CD4-positive, alpha-beta memory T cell (primary cell): ENCODE data around the gene FBXO44. TPM values are rescaled to one million over a fixed set of nuclear protein-coding genes. Genes with fewer than 3 reads are reported as not detected.
A peak's percentile ranks its signal among the peaks of the same experiment; 100 is the strongest.

Experiments
- CTCF ChIA-PET: fragments of 350-600 bp; sonication (Branson Sonifier 250); formaldehyde crosslinking; loops from one replicate; lab custom pipeline; 2021; ENCODE audit warnings: inconsistent platforms; ENCODE audit not compliant: partially characterized antibody; lab: Charles Lee
- POLR2A ChIA-PET: fragments of 350-600 bp; sonication (Branson Sonifier 250); formaldehyde crosslinking; loops from one replicate; lab custom pipeline; 2021; ENCODE audit not compliant: partially characterized antibody; lab: Charles Lee
- DNase-seq, 5 donors: peaks; one replicate each; pipeline versions ENCODE4 v3.0.0 to v3.0.0-alpha.2; 2020 to 2022; ENCODE audit warnings: mixed read lengths in 1 of 5
- H3K27ac ChIP-seq: one replicate; pipeline ENCODE4 v1.7.0; 2013; ENCODE audit warnings: low read depth, low read length
- H3K27me3 ChIP-seq: 2 replicates; pipeline ENCODE4 v1.7.0; 2013; ENCODE audit warnings: mild to moderate bottlenecking, low read length, moderate library complexity; ENCODE audit not compliant: insufficient read depth
- H3K36me3 ChIP-seq: 2 replicates; pipeline ENCODE4 v1.7.0; 2013; ENCODE audit warnings: mild to moderate bottlenecking, low read length, moderate library complexity; ENCODE audit not compliant: insufficient read depth
- H3K4me1 ChIP-seq: 2 replicates; pipeline ENCODE4 v1.7.0; 2013; ENCODE audit warnings: mild to moderate bottlenecking, low read length, moderate library complexity; ENCODE audit not compliant: insufficient read depth
- H3K4me3 ChIP-seq, 2 donors: one replicate each; pipeline ENCODE4 v1.7.0; 2013; ENCODE audit warnings: low read length in 2 of 2, mild to moderate bottlenecking in 1 of 2
- H3K9me3 ChIP-seq, 2 donors: one replicate each; pipeline ENCODE4 v1.7.0; 2013; ENCODE audit warnings: low read length in 2 of 2, control low read depth in 1 of 2; ENCODE audit not compliant: control insufficient read depth in 1 of 2
- H3K27ac Mint-ChIP-seq, 7 donors: one replicate each; pipeline ENCODE4 v1.8.0; 2020 to 2021; ENCODE audit warnings: mixed read lengths in 7 of 7, mild to moderate bottlenecking in 6 of 7, inconsistent platforms in 3 of 7, moderate library complexity in 3 of 7
- H3K27me3 Mint-ChIP-seq, 2 donors: one replicate each; pipeline ENCODE4 v1.8.0; 2020 to 2021; ENCODE audit warnings: mixed read lengths in 2 of 2
- H3K36me3 Mint-ChIP-seq, 2 donors: one replicate each; pipeline ENCODE4 v1.8.0; 2020 to 2021; ENCODE audit warnings: mixed read lengths in 2 of 2, inconsistent platforms in 1 of 2, mild to moderate bottlenecking in 1 of 2
- H3K4me1 Mint-ChIP-seq, 4 donors: one replicate each; pipeline ENCODE4 v1.8.0; 2020 to 2021; ENCODE audit warnings: mixed read lengths in 4 of 4, mild to moderate bottlenecking in 1 of 4
- H3K4me3 Mint-ChIP-seq, 8 donors: one replicate each; pipeline ENCODE4 v1.8.0; 2020 to 2021; ENCODE audit warnings: mixed read lengths in 8 of 8, mild to moderate bottlenecking in 7 of 8, moderate library complexity in 6 of 8, inconsistent platforms in 3 of 8
- H3K9me3 Mint-ChIP-seq, 8 donors: one replicate each; pipeline ENCODE4 v1.8.0; 2020 to 2021; ENCODE audit warnings: mixed read lengths in 8 of 8, mild to moderate bottlenecking in 5 of 8, inconsistent platforms in 3 of 8, moderate library complexity in 1 of 8
- intact Hi-C: fragments of 100-400 bp; cut with micrococcal nuclease; formaldehyde crosslinking; loops from one replicate; pipeline ENCODE4 v1.15.1; 2023
- polyA plus RNA-seq, 2 donors: library from polyadenylated mRNA; unstranded; fragments of 300-500 nt; fragmentation: Illumina TruSeq; gene quantifications; one replicate each; pipeline ENCODE4 v1.2.3, GENCODE V29; 2021
- total RNA-seq, 2 experiments: library from RNA; stranded (reverse); gene quantifications; one replicate each; pipeline ENCODE4 v1.2.3, GENCODE V29; 2021

The FBXO44 gene
- total and polyA plus RNA-seq, 4 experiments from 2014 or later: 10.0 to 56.9 (median 33.8) TPM

GRCh38 chr1:11649237-11649623, 5.4 kb upstream of the FBXO44 start:
- no peaks in the 10 kb centered on the region for H3K36me3 ChIP-seq
- CTCF ChIA-PET: interaction anchor here (0.5 to 13.4 kb wide), 6 partner anchors 16 to 611 kb away, joined by 3 to 165 read pairs (median 10); partner anchors contain the start of gene FBXO6
- intact Hi-C loops: no loop called here
- DNase-seq: no peak
- no peaks in the 10 kb centered on the region for H3K9me3 ChIP-seq
- H3K4me3 ChIP-seq: no peak overlapping the region
- POLR2A ChIA-PET: interaction anchor here (1.0 to 8.1 kb wide), 5 partner anchors 15 to 617 kb away, joined by 3 to 73 read pairs (median 15); partner anchors contain the start of gene FBXO6
- no peaks in the 10 kb centered on the region for H3K27me3 ChIP-seq
- Mint-ChIP-seq H3K36me3 (no peaks in the 10 kb centered on the region), H3K9me3 (peaks cover 0 to 1% (median 0%) of the 10 kb centered on the region in 8 donors), H3K27ac (peak overlapping the region in 3 of 7 donors; percentile 30 to 62 (median 42)), H3K4me3 (peak overlapping the region in 4 of 8 donors; percentile 41 to 72 (median 62)), H3K27me3 (no peaks in the 10 kb centered on the region), H3K4me1 (peaks cover 11 to 43% (median 25%) of the 10 kb centered on the region in 4 donors)
- peaks cover 22% of the 10 kb centered on the region for H3K4me1 ChIP-seq
- H3K27ac ChIP-seq: no peak overlapping the region

- Mint-ChIP-seq H3K27me3 (no peaks in the 10 kb centered on the region), H3K9me3 (peaks cover 0 to 1% (median 0%) of the 10 kb centered on the region in 8 donors), H3K4me1 (peaks cover 11 to 43% (median 25%) of the 10 kb centered on the region in 4 donors), H3K4me3 (peak overlapping the region in 7 of 8 donors; percentile 27 to 72 (median 64)), H3K27ac (peak overlapping the region in 5 of 7 donors; percentile 30 to 71 (median 42)), H3K36me3 (no peaks in the 10 kb centered on the region)
- no peaks in the 10 kb centered on the region for H3K27me3 ChIP-seq
- CTCF ChIA-PET: interaction anchor here (0.5 to 13.4 kb wide), 16 partner anchors 9 to 612 kb away, joined by 3 to 165 read pairs (median 4); partner anchors contain the start of genes AGTRAP, CLCN6 and FBXO6
- peak overlapping the region; percentile 19 for H3K27ac ChIP-seq
- no peak for DNase-seq
- intact Hi-C loops: loop anchor here (1.0 kb wide), 2 partner anchors 70 to 100 kb away; no protein-coding TSS in a partner anchor
- POLR2A ChIA-PET: interaction anchor here (0.9 to 8.1 kb wide), 15 partner anchors 14 to 638 kb away, joined by 3 to 73 read pairs (median 4); partner anchors contain the start of genes AGTRAP, FBXO6, MAD2L2 and MTOR
- H3K4me1 ChIP-seq: peaks cover 22% of the 10 kb centered on the region
- no peaks in the 10 kb centered on the region for H3K36me3 ChIP-seq
- no peaks in the 10 kb centered on the region for H3K9me3 ChIP-seq
- H3K4me3 ChIP-seq: peak overlapping the region; percentile 29 to 30
Measured at GRCh38 chr1:11649624-11650330, 4.9 kb upstream of the FBXO44 start.

- ChIA-PET POLR2A (interaction anchor here (0.7 to 8.1 kb wide), 16 partner anchors 10 to 638 kb away, joined by 3 to 73 read pairs (median 4); partner anchors contain the start of genes AGTRAP, FBXO6, MAD2L2 and MTOR), CTCF (interaction anchor here (0.7 to 13.4 kb wide), 16 partner anchors 8 to 613 kb away, joined by 3 to 165 read pairs (median 4); partner anchors contain the start of genes AGTRAP, CLCN6 and FBXO6)
- Mint-ChIP-seq H3K27ac (peak overlapping the region; percentile 14 to 81 (median 63)), H3K36me3 (no peaks in the 10 kb centered on the region), H3K27me3 (no peaks in the 10 kb centered on the region), H3K4me1 (peaks cover 11 to 46% (median 27%) of the 10 kb centered on the region in 4 donors), H3K9me3 (peaks cover 0 to 1% (median 0%) of the 10 kb centered on the region in 8 donors), H3K4me3 (peak overlapping the region; percentile 72 to 94 (median 82))
- no peaks in the 10 kb centered on the region for H3K9me3 ChIP-seq
- intact Hi-C loops: loop anchor here (1.0 kb wide), 2 partner anchors 69 to 99 kb away; no protein-coding TSS in a partner anchor
- DNase-seq: peak; percentile 76 to 83 (median 78)
- no peaks in the 10 kb centered on the region for H3K36me3 ChIP-seq
- peak overlapping the region; percentile 19 for H3K27ac ChIP-seq
- H3K4me3 ChIP-seq: peak overlapping the region; percentile 29 to 30
- no peaks in the 10 kb centered on the region for H3K27me3 ChIP-seq
- H3K4me1 ChIP-seq: peaks cover 26% of the 10 kb centered on the region
Measured at GRCh38 chr1:11650331-11650991, 4.2 kb upstream of the FBXO44 start.

GRCh38 chr1:11651017-11651416, 3.7 kb upstream of the FBXO44 start:
- intact Hi-C loops: no loop called here
- peak overlapping the region in 1 of 2 donors; percentile 30 for H3K4me3 ChIP-seq
- H3K27me3 Mint-ChIP-seq: no peaks in the 10 kb centered on the region
- no peaks in the 10 kb centered on the region for H3K9me3 ChIP-seq
- peak overlapping the region; percentile 3 to 94 (median 82) for H3K4me3 Mint-ChIP-seq
- H3K36me3 ChIP-seq: no peaks in the 10 kb centered on the region
- H3K9me3 Mint-ChIP-seq: peaks cover 0 to 1% (median 0%) of the 10 kb centered on the region in 8 donors
- ChIA-PET CTCF (interaction anchor here (0.7 to 13.4 kb wide), 13 partner anchors 8 to 613 kb away, joined by 3 to 165 read pairs (median 5); partner anchors contain the start of genes CLCN6 and FBXO6), POLR2A (interaction anchor here (0.7 to 8.1 kb wide), 14 partner anchors 9 to 614 kb away, joined by 3 to 73 read pairs (median 4); partner anchors contain the start of genes AGTRAP, FBXO6, MAD2L2 and MTOR)
- H3K4me1 Mint-ChIP-seq: peaks cover 11 to 51% (median 32%) of the 10 kb centered on the region in 4 donors
- no peak overlapping the region for H3K27ac ChIP-seq
- peaks cover 0 to 2% of the 10 kb centered on the region in 2 donors for H3K36me3 Mint-ChIP-seq
- H3K4me1 ChIP-seq: peaks cover 32% of the 10 kb centered on the region
- DNase-seq: no peak
- peak overlapping the region; percentile 14 to 81 (median 65) for H3K27ac Mint-ChIP-seq
- H3K27me3 ChIP-seq: no peaks in the 10 kb centered on the region

- no peaks in the 10 kb centered on the region for H3K27me3 ChIP-seq
- Mint-ChIP-seq H3K4me3 (peak overlapping the region in 5 of 8 donors; percentile 22 to 74 (median 54)), H3K27me3 (no peaks in the 10 kb centered on the region), H3K27ac (peak overlapping the region in 5 of 7 donors; percentile 3 to 72 (median 69)), H3K4me1 (peaks cover 11 to 52% (median 32%) of the 10 kb centered on the region in 4 donors), H3K9me3 (no peaks in the 10 kb centered on the region), H3K36me3 (peaks cover 0 to 4% of the 10 kb centered on the region in 2 donors)
- no peak overlapping the region for H3K4me3 ChIP-seq
- no peak for DNase-seq
- intact Hi-C loops: no loop called here
- H3K9me3 ChIP-seq: no peaks in the 10 kb centered on the region
- no peak overlapping the region for H3K27ac ChIP-seq
- H3K36me3 ChIP-seq: peaks cover 3% of the 10 kb centered on the region
- ChIA-PET CTCF (interaction anchor here (1.6 to 13.4 kb wide), 5 partner anchors 9 to 615 kb away, joined by 3 to 165 read pairs (median 22); partner anchors contain the start of gene FBXO6), POLR2A (interaction anchor here (0.9 to 8.1 kb wide), 5 partner anchors 12 to 78 kb away, joined by 3 to 73 read pairs (median 27); partner anchors contain the start of gene FBXO6)
- H3K4me1 ChIP-seq: peaks cover 33% of the 10 kb centered on the region
Measured at GRCh38 chr1:11652203-11652780, 2.4 kb upstream of the FBXO44 start.
